ENCODE data around the gene IQSEC1.

Gene IQSEC1

GRCh38 chr3:12980596-12981290, 92.5 kb downstream of the IQSEC1 start:
- FAIRE-seq, result no peak

GRCh38 chr3:12979947-12980487, 93.2 kb downstream of the IQSEC1 start:
- no peak for FAIRE-seq

GRCh38 chr3:12979151-12979946, 93.9 kb downstream of the IQSEC1 start:
- FAIRE-seq, result no peak

GRCh38 chr3:12978682-12979081, 94.5 kb downstream of the IQSEC1 start:
- FAIRE-seq, result no peak

- FAIRE-seq, result no peak
Observed at GRCh38 chr3:12977117-12977808, 96.0 kb downstream of the IQSEC1 start.

- no peak for FAIRE-seq
Observed at GRCh38 chr3:12975748-12976522, 97.3 kb downstream of the IQSEC1 start.

- no peak for FAIRE-seq
Observed at GRCh38 chr3:12974819-12975218, 98.4 kb downstream of the IQSEC1 start.

GRCh38 chr3:12974334-12974733, 98.9 kb downstream of the IQSEC1 start:
- no peak for FAIRE-seq

GRCh38 chr3:12973827-12974226, 99.4 kb downstream of the IQSEC1 start:
- FAIRE-seq, result no peak

GRCh38 chr3:12972781-12973702, 100.2 kb downstream of the IQSEC1 start:
- no peak for FAIRE-seq

GRCh38 chr3:12972043-12972442, 101.2 kb downstream of the IQSEC1 start:
- no peak for FAIRE-seq

GRCh38 chr3:12970684-12971083, 102.5 kb downstream of the IQSEC1 start:
- FAIRE-seq, result no peak

- no peak for FAIRE-seq
Observed at GRCh38 chr3:12969486-12969885, 103.7 kb downstream of the IQSEC1 start.

- no peak for FAIRE-seq
Observed at GRCh38 chr3:12968541-12968940, 104.7 kb downstream of the IQSEC1 start.

GRCh38 chr3:12967606-12968351, 105.5 kb downstream of the IQSEC1 start:
- no peak for FAIRE-seq

- FAIRE-seq, result no peak
Observed at GRCh38 chr3:12966847-12967605, 106.2 kb downstream of the IQSEC1 start.

GRCh38 chr3:12965999-12966846, 107.0 kb downstream of the IQSEC1 start:
- no peak for FAIRE-seq

GRCh38 chr3:12964711-12965612, 108.3 kb downstream of the IQSEC1 start:
- FAIRE-seq, result no peak

Data from islet of Langerhans (tissue), 1 donor.